GM12891 (cell line): ENCODE measurements around the gene MTMR3.
"Not testable (repeated sequence)": the region's sequence is repeated elsewhere in the genome, so short reads cannot be mapped to it uniquely, and the experiment has no call there.

Experiments
- POLR2A ChIP-seq: IDR thresholded peaks from 2 replicates; pipeline ENCODE4 v1.6.1; 2011; ENCODE audit warnings: low read depth, low read length, control low read depth
- POLR2AphosphoS5 ChIP-seq: IDR thresholded peaks from 2 replicates; pipeline ENCODE4 v1.6.1; 2011; ENCODE audit warnings: low read depth, low read length, control low read depth

DNA sequence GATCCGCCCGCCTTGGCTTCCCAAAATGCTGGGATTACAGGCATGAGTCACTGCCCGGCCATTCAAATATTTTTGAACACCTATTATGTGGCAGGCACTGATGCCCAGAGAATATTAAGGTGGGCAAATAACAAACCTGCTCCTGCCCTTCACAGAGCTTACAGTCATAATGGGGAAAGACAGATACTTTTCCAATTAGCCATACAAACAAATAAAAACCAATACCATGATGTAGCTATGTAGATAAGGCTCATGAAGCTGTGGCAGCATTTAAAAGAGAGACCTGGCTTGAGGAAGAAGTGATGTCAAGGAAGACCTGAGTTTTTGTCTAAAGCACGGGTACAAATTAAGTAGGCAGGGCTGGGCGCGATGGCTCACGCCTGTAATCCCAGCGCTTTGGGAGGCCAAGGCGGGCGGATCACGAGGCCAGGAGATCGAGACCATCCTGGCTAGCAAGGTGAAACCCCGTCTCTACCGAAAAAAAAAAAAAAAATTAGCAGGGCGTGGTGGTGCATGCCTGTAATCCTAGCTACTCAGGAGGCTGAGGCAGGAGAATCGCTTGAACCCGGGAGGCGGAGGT lies 46.1 kb upstream of the MTMR3 start:
- not testable (repeated sequence) for TF ChIP-seq POLR2AphosphoS5, POLR2A
